Measurements from ENCODE around the gene PDE9A.

DNA sequence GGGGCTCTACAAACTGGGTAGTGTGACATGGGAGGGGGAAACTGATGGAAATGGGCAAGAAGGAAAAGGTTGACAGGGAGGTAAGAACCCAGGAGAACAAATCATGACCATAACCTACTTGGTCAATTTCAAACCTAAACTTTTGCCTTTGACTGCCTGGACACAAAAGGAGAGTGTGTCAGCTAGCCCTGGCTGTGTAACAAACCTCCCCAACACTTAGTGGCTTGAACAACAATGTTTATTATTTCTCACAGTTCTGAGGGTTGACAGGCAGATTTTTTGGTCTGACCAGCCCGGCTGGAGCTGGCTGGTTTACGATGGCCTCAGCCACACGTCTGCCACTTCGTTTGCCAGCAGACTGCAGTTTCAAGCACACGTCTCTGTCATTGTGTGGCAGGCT is 133.5 kb downstream of the PDE9A start:
- TF ChIP-seq, protein P1, sequence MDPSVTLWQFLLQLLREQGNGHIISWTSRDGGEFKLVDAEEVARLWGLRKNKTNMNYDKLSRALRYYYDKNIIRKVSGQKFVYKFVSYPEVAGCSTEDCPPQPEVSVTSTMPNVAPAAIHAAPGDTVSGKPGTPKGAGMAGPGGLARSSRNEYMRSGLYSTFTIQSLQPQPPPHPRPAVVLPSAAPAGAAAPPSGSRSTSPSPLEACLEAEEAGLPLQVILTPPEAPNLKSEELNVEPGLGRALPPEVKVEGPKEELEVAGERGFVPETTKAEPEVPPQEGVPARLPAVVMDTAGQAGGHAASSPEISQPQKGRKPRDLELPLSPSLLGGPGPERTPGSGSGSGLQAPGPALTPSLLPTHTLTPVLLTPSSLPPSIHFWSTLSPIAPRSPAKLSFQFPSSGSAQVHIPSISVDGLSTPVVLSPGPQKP (IDR thresholded peaks at IDR 0.05; ENCODE audit: low read depth, low read length), result no peak
- TF ChIP-seq CTCF (IDR thresholded peaks at IDR 0.05), result no peak

Data from A549 (cell line).